Activated T-helper 17 cell treated with anti-CD3 and anti-CD28 coated beads, Interleukin-2, amount 50 U/mL, for 72 hours (primary cell): ENCODE data around the gene DRAM1. TPM values are rescaled to one million over a fixed set of nuclear protein-coding genes. Genes with fewer than 3 reads are reported as not detected.

Experiments
- ATAC-seq: fragments of 150-1000 bp; cut with Tn5 transposase; replicated peaks from 2 replicates; pipeline ENCODE4 v1.10.0; 2021; ENCODE audit warnings: mild to moderate bottlenecking, moderate library complexity
- H3K27ac Mint-ChIP-seq: one replicate; pipeline ENCODE4 v1.8.0; 2022; ENCODE audit warnings: mixed read lengths
- H3K27me3 Mint-ChIP-seq: one replicate; pipeline ENCODE4 v1.8.0; 2022; ENCODE audit warnings: mixed read lengths
- H3K36me3 Mint-ChIP-seq: one replicate; pipeline ENCODE4 v1.8.0; 2022; ENCODE audit warnings: low read depth, mild to moderate bottlenecking, mixed read lengths
- H3K4me1 Mint-ChIP-seq: one replicate; pipeline ENCODE4 v1.8.0; 2022; ENCODE audit warnings: mixed read lengths
- H3K4me3 Mint-ChIP-seq: one replicate; pipeline ENCODE4 v1.8.0; 2022; ENCODE audit warnings: mild to moderate bottlenecking, mixed read lengths
- H3K9me3 Mint-ChIP-seq: one replicate; pipeline ENCODE4 v1.8.0; 2022; ENCODE audit warnings: mixed read lengths
- total RNA-seq, 2 donors: library from RNA; stranded (reverse); gene quantifications; one replicate each; pipeline ENCODE4 v1.2.3, GENCODE V29; 2022

The DRAM1 gene
- total RNA-seq: 1 to 10 TPM; 6.0 to 7.0 TPM

GRCh38 chr12:101876861-101877805, at the start of gene DRAM1:
TSS of gene DRAM1 (plus strand) at chr12:101877580. CDS start at chr12:101877790, 210 bp downstream.
- Mint-ChIP-seq H3K36me3 (no peaks in the 10 kb centered on the region), H3K27me3 (no peaks in the 10 kb centered on the region), H3K9me3 (no peaks in the 10 kb centered on the region), H3K4me3 (peak within 1 kb of the TSS; percentile 95), H3K4me1 (peaks cover 12% of the 10 kb centered on the region), H3K27ac (peak within 1 kb of the TSS; percentile 87)
- peak; percentile 96 for ATAC-seq

GRCh38 chr12:101828463-101829196, 48.8 kb upstream of the DRAM1 start:
- H3K36me3 Mint-ChIP-seq: no peaks in the 10 kb centered on the region
- peak overlapping the region; percentile 95 for H3K4me3 Mint-ChIP-seq
- no peak for ATAC-seq
- H3K9me3 Mint-ChIP-seq: no peaks in the 10 kb centered on the region
- no peaks in the 10 kb centered on the region for H3K27me3 Mint-ChIP-seq
- H3K4me1 Mint-ChIP-seq: peaks cover 26% of the 10 kb centered on the region
- H3K27ac Mint-ChIP-seq: no peak overlapping the region

GRCh38 chr12:101829639-101830366, 47.6 kb upstream of the DRAM1 start:
- Mint-ChIP-seq H3K4me3 (peak overlapping the region; percentile 95), H3K27ac (peak overlapping the region; percentile 90), H3K4me1 (peaks cover 18% of the 10 kb centered on the region), H3K9me3 (no peaks in the 10 kb centered on the region), H3K27me3 (no peaks in the 10 kb centered on the region), H3K36me3 (no peaks in the 10 kb centered on the region)
- ATAC-seq: no peak

GRCh38 chr12:101830367-101831325, 46.7 kb upstream of the DRAM1 start, which contains the start of gene GNPTAB:
TSS of gene GNPTAB (minus strand) at chr12:101830959. CDS start at chr12:101830675, 284 bp downstream.
- Mint-ChIP-seq H3K9me3 (no peaks in the 10 kb centered on the region), H3K27me3 (no peaks in the 10 kb centered on the region), H3K27ac (peak within 1 kb of the TSS; percentile 90), H3K4me3 (peak within 1 kb of the TSS; percentile 95), H3K36me3 (no peaks in the 10 kb centered on the region), H3K4me1 (peaks cover 14% of the 10 kb centered on the region)
- peak; percentile 96 for ATAC-seq

- H3K36me3 Mint-ChIP-seq: no peaks in the 10 kb centered on the region
- H3K9me3 Mint-ChIP-seq: no peaks in the 10 kb centered on the region
- ATAC-seq: no peak
- H3K27ac Mint-ChIP-seq: no peak overlapping the region
- no peaks in the 10 kb centered on the region for H3K27me3 Mint-ChIP-seq
- H3K4me3 Mint-ChIP-seq: peak overlapping the region; percentile 95
- H3K4me1 Mint-ChIP-seq: peaks cover 14% of the 10 kb centered on the region
These were observed 45.4 kb upstream of the DRAM1 start for GRCh38 chr12:101832030-101832429.

- Mint-ChIP-seq H3K27me3 (no peaks in the 10 kb centered on the region), H3K27ac (no peak overlapping the region), H3K36me3 (no peaks in the 10 kb centered on the region), H3K4me3 (peak overlapping the region; percentile 10), H3K9me3 (no peaks in the 10 kb centered on the region), H3K4me1 (peaks cover 6% of the 10 kb centered on the region)
- ATAC-seq: peak; percentile 19
These were observed 38.6 kb upstream of the DRAM1 start for GRCh38 chr12:101838628-101839323.

- ATAC-seq: peak; percentile 53
- Mint-ChIP-seq H3K36me3 (no peaks in the 10 kb centered on the region), H3K27ac (no peak overlapping the region), H3K9me3 (no peaks in the 10 kb centered on the region), H3K27me3 (no peaks in the 10 kb centered on the region), H3K4me1 (peaks cover 6% of the 10 kb centered on the region), H3K4me3 (no peak overlapping the region)
These were observed 37.8 kb upstream of the DRAM1 start for GRCh38 chr12:101839324-101840283.

GRCh38 chr12:101841069-101841468, 36.3 kb upstream of the DRAM1 start:
- H3K4me1 Mint-ChIP-seq: peaks cover 6% of the 10 kb centered on the region
- H3K4me3 Mint-ChIP-seq: no peak overlapping the region
- ATAC-seq: no peak
- no peak overlapping the region for H3K27ac Mint-ChIP-seq
- H3K27me3 Mint-ChIP-seq: no peaks in the 10 kb centered on the region
- H3K36me3 Mint-ChIP-seq: no peaks in the 10 kb centered on the region
- H3K9me3 Mint-ChIP-seq: no peaks in the 10 kb centered on the region

- Mint-ChIP-seq H3K27me3 (no peaks in the 10 kb centered on the region), H3K4me1 (no peaks in the 10 kb centered on the region), H3K9me3 (no peaks in the 10 kb centered on the region), H3K36me3 (no peaks in the 10 kb centered on the region), H3K4me3 (no peak overlapping the region), H3K27ac (no peak overlapping the region)
- peak; percentile 9 for ATAC-seq
These were observed 32.2 kb upstream of the DRAM1 start for GRCh38 chr12:101845137-101845711.

- Mint-ChIP-seq H3K4me1 (no peaks in the 10 kb centered on the region), H3K36me3 (no peaks in the 10 kb centered on the region), H3K27ac (no peak overlapping the region), H3K27me3 (no peaks in the 10 kb centered on the region), H3K4me3 (no peak overlapping the region), H3K9me3 (no peaks in the 10 kb centered on the region)
- ATAC-seq: no peak
These were observed 30.1 kb upstream of the DRAM1 start for GRCh38 chr12:101847325-101847724.

GRCh38 chr12:101850199-101850598, 27.2 kb upstream of the DRAM1 start:
- no peak overlapping the region for H3K4me3 Mint-ChIP-seq
- H3K27ac Mint-ChIP-seq: no peak overlapping the region
- peak; percentile 46 for ATAC-seq
- H3K4me1 Mint-ChIP-seq: no peaks in the 10 kb centered on the region
- no peaks in the 10 kb centered on the region for H3K9me3 Mint-ChIP-seq
- no peaks in the 10 kb centered on the region for H3K36me3 Mint-ChIP-seq
- no peaks in the 10 kb centered on the region for H3K27me3 Mint-ChIP-seq

- Mint-ChIP-seq H3K27me3 (no peaks in the 10 kb centered on the region), H3K27ac (no peak overlapping the region), H3K9me3 (no peaks in the 10 kb centered on the region), H3K36me3 (no peaks in the 10 kb centered on the region), H3K4me3 (no peak overlapping the region), H3K4me1 (peaks cover 4% of the 10 kb centered on the region)
- ATAC-seq: no peak
These were observed 24.4 kb upstream of the DRAM1 start for GRCh38 chr12:101852998-101853397.
